22Rv1 (cell line): Measurements from ENCODE around the gene SLC29A2.

Experiments used
- ZFX ChIP-seq: fragments of 450-650 bp; IDR thresholded peaks from 2 replicates; pipeline ENCODE4 v1.6.1; 2017; ENCODE audit warnings: antibody characterized with exemption, borderline replicate concordance
- TF ChIP-seq, protein P1 (sequence below): fragments of 450-650 bp; IDR thresholded peaks from 2 replicates; pipeline ENCODE4 v1.5.1; 2017; ENCODE audit warnings: mild to moderate bottlenecking

GRCh38 chr11:66418986-66419308 is 47.4 kb upstream of the SLC29A2 start:
- TF ChIP-seq, protein P1, sequence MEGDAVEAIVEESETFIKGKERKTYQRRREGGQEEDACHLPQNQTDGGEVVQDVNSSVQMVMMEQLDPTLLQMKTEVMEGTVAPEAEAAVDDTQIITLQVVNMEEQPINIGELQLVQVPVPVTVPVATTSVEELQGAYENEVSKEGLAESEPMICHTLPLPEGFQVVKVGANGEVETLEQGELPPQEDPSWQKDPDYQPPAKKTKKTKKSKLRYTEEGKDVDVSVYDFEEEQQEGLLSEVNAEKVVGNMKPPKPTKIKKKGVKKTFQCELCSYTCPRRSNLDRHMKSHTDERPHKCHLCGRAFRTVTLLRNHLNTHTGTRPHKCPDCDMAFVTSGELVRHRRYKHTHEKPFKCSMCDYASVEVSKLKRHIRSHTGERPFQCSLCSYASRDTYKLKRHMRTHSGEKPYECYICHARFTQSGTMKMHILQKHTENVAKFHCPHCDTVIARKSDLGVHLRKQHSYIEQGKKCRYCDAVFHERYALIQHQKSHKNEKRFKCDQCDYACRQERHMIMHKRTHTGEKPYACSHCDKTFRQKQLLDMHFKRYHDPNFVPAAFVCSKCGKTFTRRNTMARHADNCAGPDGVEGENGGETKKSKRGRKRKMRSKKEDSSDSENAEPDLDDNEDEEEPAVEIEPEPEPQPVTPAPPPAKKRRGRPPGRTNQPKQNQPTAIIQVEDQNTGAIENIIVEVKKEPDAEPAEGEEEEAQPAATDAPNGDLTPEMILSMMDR = no peak
- TF ChIP-seq ZFX = no peak
